ENCODE results near the gene KLHDC3.
A peak's percentile ranks its signal among the peaks of the same experiment; 100 is the strongest.

KLHDC3 gene

DNA sequence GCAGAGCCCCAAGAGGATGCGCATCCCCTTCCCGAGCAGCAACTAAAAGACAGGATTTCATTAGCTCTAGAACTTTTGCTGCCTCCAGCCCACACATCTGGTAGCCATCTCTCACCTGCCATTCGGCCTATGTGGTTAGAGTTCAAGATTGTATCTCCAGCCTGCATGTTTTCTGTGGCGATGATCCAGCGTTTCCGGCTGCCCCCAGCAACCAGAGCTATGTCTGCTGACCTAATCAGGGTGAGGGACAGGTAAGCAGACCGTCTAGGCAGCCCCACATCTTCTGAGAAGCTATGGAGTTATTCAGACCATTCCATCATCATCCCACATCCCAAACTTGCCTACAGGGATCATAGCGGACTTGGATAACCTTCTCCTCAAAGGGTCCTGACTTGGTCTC lies 41.9 kb downstream of the KLHDC3 start:
- no peak for DNase-seq (ENCODE audit: low read depth in 2 of 2)

DNA sequence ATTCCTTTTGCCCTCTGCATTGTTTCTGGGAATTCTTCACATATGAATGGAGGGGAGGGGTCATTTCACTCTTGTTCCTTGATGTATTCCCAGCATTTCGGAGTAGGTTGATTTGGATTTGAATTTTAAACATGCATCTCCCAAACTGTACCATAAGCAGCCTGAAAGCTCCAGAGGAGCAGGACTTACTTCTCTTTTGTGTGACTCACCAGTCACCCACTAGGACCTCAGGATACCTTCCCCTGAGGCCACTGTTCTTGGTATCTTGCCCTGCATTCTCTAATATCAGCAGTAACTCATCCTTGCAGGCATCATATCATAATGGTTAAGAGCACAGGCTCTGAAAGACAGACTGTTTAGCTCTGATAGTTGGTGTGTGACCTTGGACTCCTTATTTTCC lies 44.5 kb downstream of the KLHDC3 start:
- no peak for DNase-seq (ENCODE audit: low read depth in 2 of 2)

DNA sequence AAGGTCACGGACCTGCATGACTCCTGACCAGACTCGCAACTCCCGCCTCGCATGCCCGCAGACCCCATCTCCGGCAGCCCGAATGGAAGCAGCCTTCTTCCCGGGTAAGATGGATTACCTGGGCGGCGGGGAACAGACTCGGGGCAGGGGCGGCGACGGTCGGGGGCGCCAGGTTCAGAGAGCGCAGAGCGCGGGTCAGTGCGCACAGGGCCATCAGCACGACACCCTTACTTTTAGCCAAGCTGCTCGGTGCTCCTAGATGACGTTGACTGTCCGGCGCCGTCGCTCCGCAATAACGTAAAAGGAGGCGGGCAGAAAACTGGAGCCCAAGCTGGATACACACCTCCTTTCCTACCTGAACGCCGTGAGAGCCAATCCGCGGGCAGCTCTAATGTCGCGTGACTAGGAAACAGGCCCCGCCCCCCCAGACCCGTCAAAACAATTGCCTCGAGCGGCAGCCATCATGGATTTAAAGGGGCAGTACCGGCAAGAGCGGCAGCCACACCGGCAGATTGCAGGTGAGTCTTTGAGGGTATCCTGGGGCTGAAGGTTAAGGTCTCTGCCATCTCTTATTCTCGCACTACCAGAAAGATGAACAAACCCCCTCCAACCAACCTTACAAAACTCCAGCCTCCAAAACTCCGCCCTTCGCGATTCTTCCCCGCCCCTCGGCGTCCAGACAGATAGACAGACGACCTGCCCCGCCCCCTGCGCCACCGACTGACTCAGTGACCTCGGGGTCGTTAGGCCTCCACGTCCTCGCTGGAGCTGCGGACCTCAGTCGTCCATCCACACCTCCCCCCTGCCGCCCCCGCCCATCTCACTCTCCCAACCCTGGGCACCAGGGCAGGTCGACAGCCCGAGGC lies 45.4 kb downstream of the KLHDC3 start, which contains the start of the genes KLC4 and MRPL2:
TSS of gene KLC4 (plus strand) at position 464 of the 866 bp plus-strand sequence. CDS start 1,705 bp downstream, outside the sequence.
TSS of gene MRPL2 (minus strand) at position 267 of the 866 bp plus-strand sequence. CDS start at position 214, 53 bp downstream.
- DNase-seq (ENCODE audit: low read depth in 2 of 2): peak; percentile 95 to 96

DNA sequence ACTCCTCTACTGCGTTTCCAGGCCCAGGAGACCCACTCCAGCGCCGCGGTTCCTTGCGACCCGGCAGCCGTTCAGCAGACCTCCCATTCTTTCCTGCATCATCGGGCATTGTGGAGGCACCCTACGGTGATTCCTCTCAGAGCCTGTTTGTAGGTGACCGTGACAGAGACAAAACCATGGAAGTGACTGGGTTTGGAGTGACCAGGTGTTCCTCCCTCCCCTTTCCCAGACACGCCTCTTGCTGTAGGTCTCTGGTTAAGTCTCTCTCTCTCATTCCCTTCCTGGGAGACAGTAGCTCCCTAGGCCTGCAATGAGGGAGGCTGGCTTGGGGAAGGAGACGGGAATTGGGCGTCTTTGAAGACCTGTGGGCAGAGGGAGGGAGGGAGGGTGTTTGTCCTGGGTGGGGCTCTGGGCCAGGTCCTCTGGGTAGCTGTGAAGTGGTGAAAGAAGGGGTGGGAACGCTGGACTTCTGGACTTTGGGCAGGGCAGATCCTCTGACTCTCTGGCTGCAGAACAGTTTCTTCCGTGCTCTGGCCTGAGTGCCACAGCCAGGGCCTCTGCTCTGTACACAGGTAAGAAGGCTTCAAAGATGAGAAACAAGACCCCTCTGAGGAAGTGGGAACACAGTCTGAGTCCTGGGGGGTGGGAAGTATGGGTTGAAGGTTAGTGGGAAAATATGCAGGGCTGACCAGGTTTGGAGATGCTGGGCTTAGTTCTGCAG lies 46.1 kb downstream of the KLHDC3 start:
- DNase-seq (ENCODE audit: low read depth in 2 of 2): no peak

DNA sequence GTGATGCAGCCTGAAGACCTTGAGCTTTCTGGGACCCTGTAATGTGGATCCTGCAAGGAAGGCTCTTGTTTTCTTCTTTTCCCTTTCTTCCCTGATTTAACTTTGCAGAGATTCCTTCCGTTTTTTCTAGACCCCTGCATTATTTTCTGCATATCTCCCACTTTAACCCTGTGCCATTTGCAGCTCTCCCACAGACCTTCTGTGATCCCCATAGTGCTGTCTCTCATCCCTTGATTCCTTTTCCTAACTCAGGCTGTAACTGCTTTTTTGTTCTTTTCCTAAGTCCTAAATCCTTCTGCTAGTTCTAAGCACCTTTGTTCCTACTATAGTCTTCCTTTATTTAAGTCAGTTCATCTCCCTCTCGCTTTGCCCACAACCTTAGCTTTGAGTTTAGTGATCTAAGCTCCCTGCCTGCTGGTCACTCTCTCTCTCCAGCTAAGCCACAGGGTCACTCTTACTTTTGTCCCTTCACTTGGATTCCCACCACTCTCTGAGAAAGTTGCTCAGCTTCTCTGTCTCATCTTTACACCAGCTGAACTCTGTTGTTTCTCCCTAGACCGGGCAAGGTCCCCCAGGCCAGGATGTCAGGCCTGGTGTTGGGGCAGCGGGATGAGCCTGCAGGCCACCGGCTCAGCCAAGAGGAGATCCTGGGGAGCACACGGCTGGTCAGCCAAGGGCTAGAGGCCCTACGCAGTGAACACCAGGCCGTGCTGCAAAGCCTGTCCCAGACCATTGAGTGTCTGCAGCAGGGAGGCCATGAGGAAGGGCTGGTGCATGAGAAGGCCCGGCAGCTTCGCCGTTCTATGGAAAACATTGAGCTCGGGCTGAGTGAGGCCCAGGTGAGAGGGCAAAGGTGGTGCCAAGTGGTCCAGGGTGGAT lies 46.9 kb downstream of the KLHDC3 start:
- DNase-seq (ENCODE audit: low read depth in 2 of 2): no peak

DNA sequence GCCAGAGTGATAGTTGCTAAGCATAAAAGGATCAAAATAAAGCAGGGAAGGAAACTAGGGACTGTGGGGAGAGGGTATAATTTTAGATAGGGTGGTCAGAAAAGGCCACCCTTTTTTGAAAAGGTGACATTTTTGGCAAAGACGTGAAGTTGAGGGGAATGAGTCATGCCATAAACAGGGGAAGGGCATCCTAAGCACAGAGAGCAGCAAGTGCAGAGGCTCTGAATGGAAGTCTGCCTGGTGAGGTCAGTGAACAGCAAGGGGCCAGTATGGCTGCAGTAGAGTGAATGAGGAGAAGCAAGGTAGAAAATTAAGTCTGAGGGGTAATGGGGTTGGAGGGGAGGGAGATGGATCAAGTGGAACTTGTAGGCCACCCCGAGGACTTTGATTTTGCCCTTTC lies 47.8 kb downstream of the KLHDC3 start:
- DNase-seq (ENCODE audit: low read depth in 2 of 2): no peak

DNA sequence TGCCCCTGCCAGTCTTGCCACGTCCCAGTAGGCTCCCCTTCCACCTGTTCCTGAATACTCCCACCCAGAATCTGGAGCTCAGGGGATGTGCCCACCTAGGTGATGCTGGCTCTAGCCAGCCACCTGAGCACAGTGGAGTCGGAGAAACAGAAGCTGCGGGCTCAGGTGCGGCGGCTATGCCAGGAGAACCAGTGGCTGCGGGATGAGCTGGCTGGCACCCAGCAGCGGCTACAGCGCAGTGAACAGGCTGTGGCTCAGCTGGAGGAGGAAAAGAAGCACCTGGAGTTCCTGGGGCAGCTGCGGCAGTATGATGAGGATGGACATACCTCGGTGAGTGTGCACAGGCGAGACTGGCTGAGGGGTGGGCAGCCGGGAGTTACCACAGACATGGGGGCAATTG lies 48.8 kb downstream of the KLHDC3 start:
- no peak for DNase-seq (ENCODE audit: low read depth in 2 of 2)

DNA sequence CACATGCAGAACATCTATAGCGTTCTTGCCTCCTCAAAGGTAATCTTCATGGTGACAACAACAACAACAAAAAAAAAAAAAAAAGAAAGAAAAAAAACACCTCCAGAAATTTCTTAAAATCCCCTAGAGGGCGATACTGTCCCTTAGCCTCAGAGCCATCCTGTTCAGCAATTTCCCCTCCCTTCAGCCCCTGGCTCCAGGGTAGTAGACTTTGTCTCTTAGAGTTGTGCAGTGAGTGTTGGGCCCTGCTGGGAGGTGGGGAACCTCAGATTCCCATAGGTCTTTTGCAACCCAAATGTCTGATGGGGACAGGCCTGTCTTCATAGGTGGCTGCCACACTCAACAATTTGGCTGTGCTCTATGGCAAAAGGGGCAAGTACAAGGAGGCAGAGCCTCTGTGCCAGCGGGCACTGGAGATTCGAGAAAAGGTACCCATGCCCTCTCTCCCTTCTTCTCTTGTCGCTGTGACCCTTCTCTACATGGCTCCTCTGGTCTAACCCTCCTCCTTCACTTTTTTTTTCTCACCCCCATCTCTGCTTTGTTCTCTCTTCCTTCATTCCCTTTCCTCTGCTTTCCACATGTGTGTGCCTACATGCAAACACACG lies 56.1 kb downstream of the KLHDC3 start:
- no peak for DNase-seq (ENCODE audit: low read depth in 2 of 2)

Data from stimulated activated CD8-positive, alpha-beta memory T cell treated with anti-CD3 and anti-CD28 coated beads, Interleukin-15, amount 100 ng/mL, for 48 hours (primary cell).